HG03097 (cell line): ENCODE measurements around the gene BCAS1.
"Not testable (repeated sequence)": the region's sequence is repeated elsewhere in the genome, so short reads cannot be mapped to it uniquely, and the experiment has no call there.

Source experiments
- ATAC-seq: cut with Tn5 transposase; IDR thresholded peaks from one replicate; pipeline ENCODE4 v1.9.1; 2021; ENCODE audit not compliant: unreplicated experiment, low FRiP score

The BCAS1 gene

GRCh38 chr20:53990768-53991450, 79.5 kb downstream of the BCAS1 start:
- no peak for ATAC-seq

- no peak for ATAC-seq
Observed at GRCh38 chr20:53990003-53990402, 80.4 kb downstream of the BCAS1 start.

- ATAC-seq = no peak
Observed at GRCh38 chr20:53989401-53989800, 81.0 kb downstream of the BCAS1 start.

GRCh38 chr20:53986037-53986650, 84.2 kb downstream of the BCAS1 start:
- no peak for ATAC-seq

- ATAC-seq = no peak
Observed at GRCh38 chr20:53985150-53985518, 85.3 kb downstream of the BCAS1 start.

GRCh38 chr20:53984356-53985149, 85.8 kb downstream of the BCAS1 start:
- ATAC-seq = no peak

GRCh38 chr20:53983401-53983800, 87.0 kb downstream of the BCAS1 start:
- ATAC-seq = no peak

- ATAC-seq = no peak
Observed at GRCh38 chr20:53982624-53983023, 87.8 kb downstream of the BCAS1 start.

GRCh38 chr20:53981752-53982437, 88.5 kb downstream of the BCAS1 start:
- ATAC-seq = no peak

- no peak for ATAC-seq
Observed at GRCh38 chr20:53981130-53981529, 89.3 kb downstream of the BCAS1 start.

GRCh38 chr20:53980031-53980465, 90.3 kb downstream of the BCAS1 start:
- no peak for ATAC-seq

- ATAC-seq = no peak
Observed at GRCh38 chr20:53978497-53978896, 91.9 kb downstream of the BCAS1 start.

GRCh38 chr20:53977391-53977790, 93.0 kb downstream of the BCAS1 start:
- ATAC-seq = no peak

GRCh38 chr20:53975761-53976160, 94.6 kb downstream of the BCAS1 start:
- no peak for ATAC-seq

- no peak for ATAC-seq
Observed at GRCh38 chr20:53974785-53975555, 95.4 kb downstream of the BCAS1 start.

- not testable (repeated sequence) for ATAC-seq
Observed at GRCh38 chr20:53973882-53974281, 96.5 kb downstream of the BCAS1 start.

- no peak for ATAC-seq
Observed at GRCh38 chr20:53972179-53972578, 98.2 kb downstream of the BCAS1 start.

- ATAC-seq = no peak
Observed at GRCh38 chr20:53971096-53971683, 99.2 kb downstream of the BCAS1 start.

- no peak for ATAC-seq
Observed at GRCh38 chr20:53970232-53970631, 100.2 kb downstream of the BCAS1 start.

GRCh38 chr20:53967527-53967926, 102.9 kb downstream of the BCAS1 start:
- ATAC-seq = no peak
